GDM1 (cell line): ENCODE results near the gene DEFB128.

Source experiments
- DNase-seq: peaks from one replicate; lab custom pipeline; 2025; lab: John Stamatoyannopoulos, UW

Gene DEFB128

GRCh38 chr20:152131-152530 lies 37.4 kb downstream of the DEFB128 start:
- DNase-seq = no peak

- DNase-seq = no peak
Observed at GRCh38 chr20:145877-146276, 43.6 kb downstream of the DEFB128 start.

DNA sequence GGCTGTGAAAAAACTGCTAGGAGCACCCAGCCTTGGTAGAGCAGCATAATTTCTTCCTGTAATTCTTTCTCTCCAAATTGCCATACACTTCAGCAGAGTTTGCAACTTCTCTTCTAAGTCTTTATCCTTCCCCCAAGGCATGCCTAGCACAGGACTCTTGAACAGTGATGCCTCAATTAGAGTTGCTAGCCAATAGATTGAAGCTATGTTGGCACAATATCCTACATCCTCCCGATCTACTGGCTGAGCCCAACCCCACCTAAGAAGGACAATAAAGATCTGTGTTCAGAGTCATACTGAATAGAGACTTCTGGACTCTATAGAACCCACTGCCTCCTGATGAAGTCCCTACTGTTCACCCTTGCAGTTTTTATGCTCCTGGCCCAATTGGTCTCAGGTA lies 47.2 kb downstream of the DEFB128 start, which contains the start of gene DEFB126:
Gene DEFB126, plus strand, starts transcription at position 301 of the 400 bp plus-strand sequence. Its CDS starts 39 bp downstream, at position 340.
- DNase-seq = no peak
